ENCODE measurements around the gene RNU2-1.
"Not testable (repeated sequence)": the region's sequence is repeated elsewhere in the genome, so short reads cannot be mapped to it uniquely, and the experiment has no call there.

GRCh38 chr17:43272914-43273313, 39.1 kb upstream of the RNU2-1 start:
- TF ChIP-seq CTCF (IDR thresholded peaks at IDR 0.05; ENCODE audit: insufficient read depth, low read length); SPI1 (IDR thresholded peaks at IDR 0.05; ENCODE audit: borderline replicate concordance, low read depth): not testable (repeated sequence)
